ENCODE results near the gene AHI1. TPM values are rescaled to one million over a fixed set of nuclear protein-coding genes. Genes with fewer than 3 reads are reported as not detected.

AHI1 gene
- total RNA-seq, 2 experiments from 2014 or later, result 21.4 to 33.9 TPM

DNA sequence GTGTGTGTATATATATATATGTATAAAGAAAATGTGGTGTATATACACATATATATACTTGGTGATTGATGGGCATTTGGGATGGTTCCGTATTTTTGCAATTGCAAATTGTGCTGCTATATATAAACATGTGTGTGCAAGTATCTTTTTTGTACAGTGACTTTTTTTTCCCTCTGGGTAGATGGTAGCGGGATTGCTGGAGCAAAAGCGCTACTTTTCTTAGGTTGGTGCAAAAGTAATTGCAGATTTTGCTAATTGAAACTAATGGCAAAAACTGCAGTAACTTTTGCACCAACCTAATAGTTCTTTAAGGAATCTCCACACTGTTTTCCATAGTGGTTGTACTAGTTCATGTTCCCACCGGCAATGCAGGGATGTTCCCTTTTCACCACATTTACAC lies 135.4 kb downstream of the AHI1 start:
- TF ChIP-seq, protein P1, sequence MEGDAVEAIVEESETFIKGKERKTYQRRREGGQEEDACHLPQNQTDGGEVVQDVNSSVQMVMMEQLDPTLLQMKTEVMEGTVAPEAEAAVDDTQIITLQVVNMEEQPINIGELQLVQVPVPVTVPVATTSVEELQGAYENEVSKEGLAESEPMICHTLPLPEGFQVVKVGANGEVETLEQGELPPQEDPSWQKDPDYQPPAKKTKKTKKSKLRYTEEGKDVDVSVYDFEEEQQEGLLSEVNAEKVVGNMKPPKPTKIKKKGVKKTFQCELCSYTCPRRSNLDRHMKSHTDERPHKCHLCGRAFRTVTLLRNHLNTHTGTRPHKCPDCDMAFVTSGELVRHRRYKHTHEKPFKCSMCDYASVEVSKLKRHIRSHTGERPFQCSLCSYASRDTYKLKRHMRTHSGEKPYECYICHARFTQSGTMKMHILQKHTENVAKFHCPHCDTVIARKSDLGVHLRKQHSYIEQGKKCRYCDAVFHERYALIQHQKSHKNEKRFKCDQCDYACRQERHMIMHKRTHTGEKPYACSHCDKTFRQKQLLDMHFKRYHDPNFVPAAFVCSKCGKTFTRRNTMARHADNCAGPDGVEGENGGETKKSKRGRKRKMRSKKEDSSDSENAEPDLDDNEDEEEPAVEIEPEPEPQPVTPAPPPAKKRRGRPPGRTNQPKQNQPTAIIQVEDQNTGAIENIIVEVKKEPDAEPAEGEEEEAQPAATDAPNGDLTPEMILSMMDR (conservative IDR thresholded peaks at IDR 0.05; ENCODE audit: low read length), result no peak
- TF ChIP-seq EZH2phosphoT487 (IDR thresholded peaks at IDR 0.05; ENCODE audit: borderline replicate concordance, low read depth, low read length), result no peak
- no peaks in the 10 kb centered on the region for H3K9me2 ChIP-seq (ENCODE audit: insufficient read depth, low read length)
- POLR2A ChIA-PET, result no interaction called here
- H3K9me3 ChIP-seq (ENCODE audit: low read length), result 0 out of 2 replicates have a peak, but pooled peaks cover 7% of the 10 kb centered on the region
- H3K4me2 ChIP-seq (ENCODE audit: low read length), result no peak overlapping the region
- H2AFZ ChIP-seq (ENCODE audit: low read length), result no peak overlapping the region
- H4K20me1 ChIP-seq (ENCODE audit: insufficient read depth, low read length), result no peaks in the 10 kb centered on the region
- H3K4me3 ChIP-seq (ENCODE audit: low read depth, low read length, poor library complexity, severe bottlenecking), result no peak overlapping the region
- H3K27ac ChIP-seq (ENCODE audit: low read depth, low read length, poor library complexity, severe bottlenecking), result no peak overlapping the region
- CTCF ChIA-PET (ENCODE audit: unreplicated experiment), result no interaction called here
- no peak for DNase-seq (ENCODE audit: low spot score)
- no TSS peak for BruUV-seq (replicated peaks)
- H3K79me2 ChIP-seq (ENCODE audit: insufficient read depth, low read depth, low read length), result no peaks in the 10 kb centered on the region
- intact Hi-C loops (cut with micrococcal nuclease; ENCODE audit: unreplicated experiment), result no loop called here
- no peaks in the 10 kb centered on the region for H3K4me1 ChIP-seq (ENCODE audit: insufficient read depth, low read length, poor library complexity, severe bottlenecking)
- H3K36me3 ChIP-seq (ENCODE audit: insufficient read depth, low read length), result no peaks in the 10 kb centered on the region

GRCh38 chr6:135360222-135360621 lies 137.3 kb downstream of the AHI1 start:
- Histone ChIP-seq H3K4me3 (ENCODE audit: low read depth, low read length, poor library complexity, severe bottlenecking) (no peak overlapping the region), H2AFZ (ENCODE audit: low read length) (no peak overlapping the region), H3K27ac (ENCODE audit: low read depth, low read length, poor library complexity, severe bottlenecking) (no peak overlapping the region), H3K79me2 (ENCODE audit: insufficient read depth, low read depth, low read length) (no peaks in the 10 kb centered on the region), H3K4me2 (ENCODE audit: low read length) (no peak overlapping the region), H3K36me3 (ENCODE audit: insufficient read depth, low read length) (no peaks in the 10 kb centered on the region), H4K20me1 (ENCODE audit: insufficient read depth, low read length) (no peaks in the 10 kb centered on the region), H3K9me2 (ENCODE audit: insufficient read depth, low read length) (no peaks in the 10 kb centered on the region), H3K4me1 (ENCODE audit: insufficient read depth, low read length, poor library complexity, severe bottlenecking) (no peaks in the 10 kb centered on the region), H3K9me3 (ENCODE audit: low read length) (0 out of 2 replicates have a peak, but pooled peaks cover 1% of the 10 kb centered on the region)
- intact Hi-C loops (cut with micrococcal nuclease; ENCODE audit: unreplicated experiment), result no loop called here
- TF ChIP-seq, protein P1 (conservative IDR thresholded peaks at IDR 0.05; ENCODE audit: low read length), result no peak
- TF ChIP-seq EZH2phosphoT487 (IDR thresholded peaks at IDR 0.05; ENCODE audit: borderline replicate concordance, low read depth, low read length), result no peak
- ChIA-PET POLR2A (no interaction called here), CTCF (ENCODE audit: unreplicated experiment) (no interaction called here)
- BruUV-seq (replicated peaks), result no TSS peak
- no peak for DNase-seq (ENCODE audit: low spot score)

DNA sequence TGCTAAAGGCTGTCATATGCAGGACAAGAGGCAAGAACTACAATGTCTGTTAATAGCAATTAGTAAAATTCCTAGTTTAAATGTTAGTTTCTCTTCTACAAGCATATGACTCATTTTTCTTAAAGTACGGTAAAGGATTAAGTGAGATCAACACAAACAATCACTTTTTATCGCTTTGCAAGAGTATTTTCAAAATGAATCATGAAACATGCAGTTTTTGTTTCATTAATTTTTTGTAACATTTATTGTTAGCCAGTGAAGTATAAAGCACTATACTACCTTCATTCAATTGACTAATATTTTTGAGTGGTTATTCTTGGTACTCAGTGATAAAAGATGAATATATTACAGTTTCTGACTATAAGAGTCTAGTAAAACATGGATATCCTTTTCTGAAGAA lies 138.6 kb downstream of the AHI1 start:
- H3K4me2 ChIP-seq (ENCODE audit: low read length), result no peak overlapping the region
- DNase-seq (ENCODE audit: low spot score), result no peak
- ChIA-PET POLR2A (no interaction called here), CTCF (ENCODE audit: unreplicated experiment) (no interaction called here)
- no peaks in the 10 kb centered on the region for H3K4me1 ChIP-seq (ENCODE audit: insufficient read depth, low read length, poor library complexity, severe bottlenecking)
- no peak overlapping the region for H2AFZ ChIP-seq (ENCODE audit: low read length)
- no peaks in the 10 kb centered on the region for H3K79me2 ChIP-seq (ENCODE audit: insufficient read depth, low read depth, low read length)
- intact Hi-C loops (cut with micrococcal nuclease; ENCODE audit: unreplicated experiment), result no loop called here
- H3K27ac ChIP-seq (ENCODE audit: low read depth, low read length, poor library complexity, severe bottlenecking), result no peak overlapping the region
- TF ChIP-seq, protein P1 (conservative IDR thresholded peaks at IDR 0.05; ENCODE audit: low read length), result no peak
- no peak for TF ChIP-seq EZH2phosphoT487 (IDR thresholded peaks at IDR 0.05; ENCODE audit: borderline replicate concordance, low read depth, low read length)
- no peaks in the 10 kb centered on the region for H3K9me2 ChIP-seq (ENCODE audit: insufficient read depth, low read length)
- H3K36me3 ChIP-seq (ENCODE audit: insufficient read depth, low read length), result no peaks in the 10 kb centered on the region
- H4K20me1 ChIP-seq (ENCODE audit: insufficient read depth, low read length), result no peaks in the 10 kb centered on the region
- no peaks in the 10 kb centered on the region for H3K9me3 ChIP-seq (ENCODE audit: low read length)
- H3K4me3 ChIP-seq (ENCODE audit: low read depth, low read length, poor library complexity, severe bottlenecking), result no peak overlapping the region
- no TSS peak for BruUV-seq (replicated peaks)
